Neural cell (in vitro differentiated cells): ENCODE measurements around the gene DUS1L.

ENCODE experiments used
- EP300 ChIP-seq: fragments of 450-650 bp; conservative IDR thresholded peaks from 2 replicates; pipeline ENCODE4 v1.6.1; 2014; ENCODE audit warnings: antibody characterized with exemption, mild to moderate bottlenecking, moderate library complexity; ENCODE audit not compliant: poor library complexity, severe bottlenecking
- MXI1 ChIP-seq: fragments of 450-650 bp; conservative IDR thresholded peaks from 2 replicates; pipeline ENCODE4 v1.6.1; 2014; ENCODE audit warnings: antibody characterized with exemption, mild to moderate bottlenecking; ENCODE audit not compliant: poor library complexity, severe bottlenecking
- POLR2AphosphoS5 ChIP-seq: IDR thresholded peaks from 2 replicates; pipeline ENCODE4 v1.6.1; 2012
- RAD21 ChIP-seq: fragments of 450-650 bp; conservative IDR thresholded peaks from 2 replicates; pipeline ENCODE4 v1.6.1; 2014; ENCODE audit warnings: antibody characterized with exemption, mild to moderate bottlenecking, moderate library complexity
- TAF1 ChIP-seq: IDR thresholded peaks from 2 replicates; pipeline ENCODE4 v1.6.1; 2012; ENCODE audit warnings: low read depth
- TF ChIP-seq, protein P1 (sequence below): fragments of 450-650 bp; IDR thresholded peaks from 2 replicates; pipeline ENCODE4 v1.5.1; 2014; ENCODE audit warnings: antibody characterized with exemption, mild to moderate bottlenecking, moderate library complexity; ENCODE audit not compliant: poor library complexity, severe bottlenecking
- TF ChIP-seq, protein P2 (sequence below): IDR thresholded peaks from 2 replicates; pipeline ENCODE4 v1.6.1; 2012; ENCODE audit warnings: borderline replicate concordance

DNA sequence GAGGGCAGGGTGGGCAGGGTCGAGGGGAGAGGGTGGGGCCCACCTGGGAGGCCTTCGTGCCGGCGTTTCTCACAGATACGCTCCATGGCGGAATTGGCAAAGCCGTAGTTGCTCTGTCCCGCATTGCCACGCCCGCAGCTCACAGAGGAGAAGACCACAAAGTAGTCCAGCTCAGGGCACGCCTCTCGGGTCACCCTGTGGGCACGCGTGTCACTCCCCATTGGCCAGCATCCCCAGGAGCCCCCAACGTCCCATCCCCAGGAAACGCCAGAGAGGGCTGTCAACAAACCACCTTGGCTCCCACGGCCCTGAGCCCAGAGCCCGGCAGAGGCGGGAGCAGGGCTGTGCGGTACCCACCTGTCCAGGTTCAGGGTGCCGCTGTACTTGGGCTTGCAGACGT, 16.4 kb upstream of the DUS1L start:
- no peak for TF ChIP-seq EP300
- TF ChIP-seq RAD21: no peak
- TF ChIP-seq, protein P1, sequence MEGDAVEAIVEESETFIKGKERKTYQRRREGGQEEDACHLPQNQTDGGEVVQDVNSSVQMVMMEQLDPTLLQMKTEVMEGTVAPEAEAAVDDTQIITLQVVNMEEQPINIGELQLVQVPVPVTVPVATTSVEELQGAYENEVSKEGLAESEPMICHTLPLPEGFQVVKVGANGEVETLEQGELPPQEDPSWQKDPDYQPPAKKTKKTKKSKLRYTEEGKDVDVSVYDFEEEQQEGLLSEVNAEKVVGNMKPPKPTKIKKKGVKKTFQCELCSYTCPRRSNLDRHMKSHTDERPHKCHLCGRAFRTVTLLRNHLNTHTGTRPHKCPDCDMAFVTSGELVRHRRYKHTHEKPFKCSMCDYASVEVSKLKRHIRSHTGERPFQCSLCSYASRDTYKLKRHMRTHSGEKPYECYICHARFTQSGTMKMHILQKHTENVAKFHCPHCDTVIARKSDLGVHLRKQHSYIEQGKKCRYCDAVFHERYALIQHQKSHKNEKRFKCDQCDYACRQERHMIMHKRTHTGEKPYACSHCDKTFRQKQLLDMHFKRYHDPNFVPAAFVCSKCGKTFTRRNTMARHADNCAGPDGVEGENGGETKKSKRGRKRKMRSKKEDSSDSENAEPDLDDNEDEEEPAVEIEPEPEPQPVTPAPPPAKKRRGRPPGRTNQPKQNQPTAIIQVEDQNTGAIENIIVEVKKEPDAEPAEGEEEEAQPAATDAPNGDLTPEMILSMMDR: no peak
- TF ChIP-seq POLR2AphosphoS5: no peak
- no peak for TF ChIP-seq TAF1
- TF ChIP-seq MXI1: no peak
- TF ChIP-seq, protein P2, sequence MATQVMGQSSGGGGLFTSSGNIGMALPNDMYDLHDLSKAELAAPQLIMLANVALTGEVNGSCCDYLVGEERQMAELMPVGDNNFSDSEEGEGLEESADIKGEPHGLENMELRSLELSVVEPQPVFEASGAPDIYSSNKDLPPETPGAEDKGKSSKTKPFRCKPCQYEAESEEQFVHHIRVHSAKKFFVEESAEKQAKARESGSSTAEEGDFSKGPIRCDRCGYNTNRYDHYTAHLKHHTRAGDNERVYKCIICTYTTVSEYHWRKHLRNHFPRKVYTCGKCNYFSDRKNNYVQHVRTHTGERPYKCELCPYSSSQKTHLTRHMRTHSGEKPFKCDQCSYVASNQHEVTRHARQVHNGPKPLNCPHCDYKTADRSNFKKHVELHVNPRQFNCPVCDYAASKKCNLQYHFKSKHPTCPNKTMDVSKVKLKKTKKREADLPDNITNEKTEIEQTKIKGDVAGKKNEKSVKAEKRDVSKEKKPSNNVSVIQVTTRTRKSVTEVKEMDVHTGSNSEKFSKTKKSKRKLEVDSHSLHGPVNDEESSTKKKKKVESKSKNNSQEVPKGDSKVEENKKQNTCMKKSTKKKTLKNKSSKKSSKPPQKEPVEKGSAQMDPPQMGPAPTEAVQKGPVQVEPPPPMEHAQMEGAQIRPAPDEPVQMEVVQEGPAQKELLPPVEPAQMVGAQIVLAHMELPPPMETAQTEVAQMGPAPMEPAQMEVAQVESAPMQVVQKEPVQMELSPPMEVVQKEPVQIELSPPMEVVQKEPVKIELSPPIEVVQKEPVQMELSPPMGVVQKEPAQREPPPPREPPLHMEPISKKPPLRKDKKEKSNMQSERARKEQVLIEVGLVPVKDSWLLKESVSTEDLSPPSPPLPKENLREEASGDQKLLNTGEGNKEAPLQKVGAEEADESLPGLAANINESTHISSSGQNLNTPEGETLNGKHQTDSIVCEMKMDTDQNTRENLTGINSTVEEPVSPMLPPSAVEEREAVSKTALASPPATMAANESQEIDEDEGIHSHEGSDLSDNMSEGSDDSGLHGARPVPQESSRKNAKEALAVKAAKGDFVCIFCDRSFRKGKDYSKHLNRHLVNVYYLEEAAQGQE: no peak
